NCI-H2227 treated with DMSO at 0.1 percent for 48 hours (cell line): ENCODE data around the gene MARCHF10.

Source experiments
- DNase-seq: peaks from one replicate; lab custom pipeline; 2025; lab: John Stamatoyannopoulos, UW

MARCHF10 gene

GRCh38 chr17:62753562-62753961, 54.6 kb downstream of the MARCHF10 start:
- DNase-seq = no peak

DNA sequence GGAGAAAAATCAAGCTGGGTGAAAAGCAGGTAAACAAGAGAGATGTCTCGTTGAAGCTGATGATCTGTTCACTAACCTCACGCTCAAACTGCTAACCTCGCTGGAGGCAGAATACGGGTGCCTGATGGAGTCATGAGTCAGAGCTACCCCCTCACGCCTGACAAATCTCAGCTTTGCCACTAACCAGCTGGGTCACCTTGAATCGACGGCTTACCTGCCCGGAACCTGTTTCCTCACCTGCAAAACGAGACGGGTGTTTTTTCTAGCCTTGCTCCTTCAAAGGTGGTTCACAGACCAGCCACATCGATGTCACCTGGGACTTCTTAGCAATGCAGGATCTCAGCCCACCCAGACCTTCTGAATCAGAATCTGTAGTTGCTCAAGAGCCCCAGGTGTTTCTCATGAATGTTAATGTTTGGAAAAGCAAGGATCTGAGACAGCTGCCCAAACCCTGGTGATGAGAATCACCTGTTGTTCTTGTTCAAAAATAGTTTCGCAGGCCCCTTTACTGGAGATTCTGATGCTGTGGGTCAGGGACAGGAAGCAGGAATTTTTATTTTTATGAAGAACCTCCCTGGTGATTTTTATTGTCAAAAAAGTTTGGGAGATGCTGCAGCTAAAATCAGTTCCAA, 56.9 kb downstream of the MARCHF10 start:
- DNase-seq = peak; percentile 50

DNA sequence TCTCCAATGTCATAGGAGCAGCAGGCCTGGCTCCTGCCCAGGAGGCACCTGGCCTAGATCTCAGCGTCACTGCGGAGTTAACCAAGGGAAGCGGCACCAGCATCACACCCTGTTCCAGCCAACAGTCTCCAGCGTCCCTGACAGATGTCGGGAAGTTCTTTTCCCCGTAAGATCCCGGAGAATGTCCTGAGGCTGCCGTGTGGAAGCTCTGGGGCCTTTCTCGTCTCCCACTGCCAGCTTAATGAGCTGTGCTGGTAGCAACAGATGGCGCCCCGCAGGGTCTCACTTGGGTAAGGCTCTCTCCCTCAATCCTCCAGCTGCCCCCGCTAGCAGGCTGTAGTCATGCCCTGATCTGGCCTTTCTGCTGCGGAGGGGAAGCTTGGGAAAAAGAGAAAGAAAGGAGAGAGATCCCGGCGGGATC, 57.5 kb downstream of the MARCHF10 start:
- peak; percentile 50 for DNase-seq

DNA sequence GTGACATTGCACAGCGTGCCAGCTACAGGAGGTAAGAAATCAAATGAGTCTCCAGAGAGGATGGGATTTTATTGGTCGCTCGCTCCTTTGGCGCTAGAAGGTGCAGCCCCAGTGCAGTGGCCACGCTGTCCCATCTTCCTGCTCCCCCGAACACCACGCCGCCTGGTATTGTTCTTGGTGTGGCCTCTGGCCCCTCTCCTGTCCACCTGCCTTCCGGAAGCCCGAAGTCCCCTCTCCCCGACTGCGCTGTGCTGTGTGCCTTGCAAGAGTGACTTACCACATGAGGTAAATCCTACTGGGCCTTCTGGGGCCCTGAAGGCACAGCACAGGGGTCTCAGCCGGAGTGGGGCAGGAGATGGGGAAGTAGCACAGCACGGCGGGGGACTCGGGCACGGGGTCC, 58.2 kb downstream of the MARCHF10 start:
- DNase-seq = no peak

- no peak for DNase-seq
Observed at GRCh38 chr17:62746941-62747340, 61.2 kb downstream of the MARCHF10 start.

DNA sequence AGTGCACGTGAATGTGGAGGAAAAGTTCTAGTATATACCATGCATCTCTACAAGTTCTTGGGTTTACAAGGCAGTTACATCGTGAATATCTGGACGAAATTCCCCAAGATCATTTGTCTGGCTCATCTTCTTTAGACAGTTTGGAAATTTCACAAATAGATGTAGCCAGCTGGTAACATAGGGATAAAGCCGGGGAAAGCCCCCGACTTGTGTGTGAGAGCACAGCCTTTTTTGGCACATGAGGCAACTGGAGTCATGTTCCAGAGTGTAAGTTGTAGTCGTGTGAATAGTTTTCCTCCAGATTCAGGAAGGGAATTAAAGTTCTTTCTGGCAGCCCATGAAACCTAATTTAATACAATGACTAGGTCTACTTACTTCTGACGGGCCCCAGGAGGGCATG, 62.3 kb downstream of the MARCHF10 start:
- DNase-seq = no peak

DNA sequence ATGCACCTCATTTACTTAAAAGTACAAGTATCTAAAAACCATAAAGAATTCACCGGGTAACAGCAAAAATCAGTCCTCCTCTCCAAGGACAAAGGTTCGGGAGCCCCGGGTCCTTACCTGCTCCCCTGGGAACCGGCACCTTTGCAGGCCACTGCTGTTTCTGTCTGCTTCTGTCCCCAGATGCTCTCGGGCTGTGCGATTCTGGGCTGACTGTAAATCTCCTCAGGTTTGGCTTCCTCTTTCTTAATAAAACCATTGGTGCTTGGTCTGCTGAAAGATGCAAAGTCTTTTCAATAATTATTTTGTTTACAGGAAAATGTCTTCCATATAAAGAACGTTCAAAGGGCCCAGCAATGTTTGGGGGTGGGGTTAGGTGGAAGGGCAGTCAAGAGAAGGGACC, 63.9 kb downstream of the MARCHF10 start:
- DNase-seq = no peak

- no peak for DNase-seq
Observed at GRCh38 chr17:62741290-62741689, 66.8 kb downstream of the MARCHF10 start.

GRCh38 chr17:62739645-62740388, 68.3 kb downstream of the MARCHF10 start:
- DNase-seq = peak; percentile 17

DNA sequence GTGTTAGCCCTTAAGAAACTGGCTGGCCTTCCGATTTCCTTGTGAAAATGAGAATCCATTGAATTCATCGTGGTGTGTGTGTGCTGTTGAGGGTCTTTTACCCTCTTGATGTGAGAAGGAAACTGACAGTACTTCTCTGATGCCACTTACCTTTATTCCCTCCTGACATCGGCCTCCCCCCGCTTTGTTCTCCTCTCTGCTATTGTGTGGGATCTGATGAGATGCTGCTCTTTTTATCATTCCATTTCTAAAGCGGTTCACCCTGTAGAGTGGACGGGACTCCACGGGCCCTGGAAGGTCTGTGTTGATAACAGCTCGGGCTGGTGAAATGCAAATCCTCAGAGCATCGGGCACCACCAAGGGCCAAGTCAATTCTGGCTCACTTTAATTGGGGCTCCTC, 69.8 kb downstream of the MARCHF10 start:
- DNase-seq = no peak

DNA sequence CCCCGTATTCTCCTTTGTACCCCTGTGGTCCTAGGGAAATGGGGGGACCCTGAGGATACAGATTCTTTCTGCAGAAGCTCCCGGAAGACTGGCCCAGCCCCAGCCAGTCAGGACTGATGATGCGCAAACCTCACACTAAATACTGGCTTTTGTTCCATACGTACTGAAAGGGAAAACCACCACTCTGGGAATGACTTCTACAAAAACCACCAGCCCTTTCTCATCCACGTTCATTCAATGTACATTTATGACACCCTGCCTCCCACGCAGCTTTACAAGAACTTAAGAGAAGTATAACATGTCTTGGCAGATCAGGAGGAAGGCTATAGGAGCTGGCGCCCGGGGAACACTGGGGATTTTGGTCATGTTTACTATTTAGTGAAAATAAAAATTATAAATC, 70.6 kb downstream of the MARCHF10 start:
- DNase-seq = no peak

DNA sequence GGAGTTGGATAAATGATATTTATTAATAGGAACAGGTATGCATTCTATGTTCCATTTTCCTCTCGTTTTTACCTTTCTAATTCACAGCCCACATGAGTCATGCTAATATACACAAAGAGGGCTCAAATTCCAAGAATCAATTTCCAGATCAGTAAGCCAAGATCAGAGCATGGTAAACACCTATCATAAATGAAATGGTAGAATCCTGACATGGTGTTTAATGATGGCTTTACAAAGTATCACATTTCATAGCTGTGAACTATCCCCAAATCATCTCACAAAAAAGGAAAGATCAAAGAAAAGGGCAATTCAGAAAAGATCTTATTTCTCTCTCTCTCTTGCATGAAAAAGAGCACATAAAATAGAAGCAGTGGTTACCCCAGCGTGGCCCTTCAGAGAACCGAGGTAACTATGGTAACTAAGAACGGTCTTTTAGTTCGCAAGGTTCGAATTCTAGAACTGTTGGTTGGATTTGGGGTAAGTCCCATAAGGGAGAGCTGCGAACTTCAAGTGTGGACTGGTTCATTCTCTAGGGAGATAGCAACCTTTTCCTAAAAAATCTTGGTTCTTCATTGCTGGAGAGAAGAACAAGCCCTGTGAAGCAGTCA, 73.0 kb downstream of the MARCHF10 start:
- DNase-seq = no peak

DNA sequence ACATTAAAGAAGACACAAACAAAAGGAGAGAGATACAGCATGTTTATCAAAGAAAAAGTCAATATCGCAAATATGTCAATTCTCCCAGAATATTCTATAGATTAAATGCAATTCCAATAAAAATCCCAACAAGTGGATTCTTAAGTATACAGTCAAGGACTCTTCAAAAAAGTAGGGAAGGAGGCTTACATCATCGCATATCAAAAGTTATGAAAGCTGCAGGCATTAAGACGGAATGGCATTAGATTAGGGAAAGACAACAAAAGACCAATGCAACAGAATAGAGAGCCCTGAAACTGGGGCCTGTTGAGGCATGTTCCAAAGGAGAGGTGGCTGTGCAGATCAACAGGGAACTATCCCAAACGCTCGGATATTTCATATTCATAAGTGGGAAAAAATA, 76.0 kb downstream of the MARCHF10 start:
- DNase-seq = no peak

DNA sequence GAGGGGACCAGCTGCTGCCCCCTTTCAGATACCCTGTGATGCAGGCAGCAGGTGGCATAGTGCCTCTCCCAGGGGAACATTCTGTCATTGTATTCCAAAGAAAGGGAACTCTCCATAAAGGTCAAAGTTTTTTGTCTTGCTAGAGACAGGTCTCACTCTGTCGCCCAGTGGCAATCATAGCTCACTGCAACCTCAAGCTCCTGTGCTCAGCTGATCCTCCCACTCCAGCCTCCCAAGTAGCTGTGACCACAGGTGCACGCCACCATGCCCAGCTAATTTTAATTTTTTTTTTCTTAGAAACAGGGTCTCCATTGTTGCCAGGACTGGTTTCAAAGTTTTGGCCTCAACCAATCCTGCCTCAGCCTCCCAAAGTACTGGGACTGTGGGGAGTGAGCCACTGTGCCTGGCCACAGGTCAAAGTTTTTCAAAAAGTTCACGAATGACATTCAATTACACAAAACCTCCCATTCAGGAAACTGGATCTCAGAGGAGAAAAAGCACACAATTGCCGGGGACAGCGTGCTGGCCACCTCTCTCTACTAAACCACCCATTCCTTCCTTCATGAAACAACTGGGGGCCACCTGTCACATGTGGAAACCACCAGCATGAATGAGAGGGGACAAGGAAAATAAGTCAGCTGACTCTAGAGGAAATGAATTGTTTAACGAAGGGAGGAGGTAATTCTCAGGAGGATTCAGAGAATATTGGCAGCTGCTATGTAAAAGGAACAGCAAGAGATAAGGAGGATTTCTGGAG, 80.0 kb downstream of the MARCHF10 start:
- DNase-seq = no peak

- no peak for DNase-seq
Observed at GRCh38 chr17:62725791-62726249, 82.3 kb downstream of the MARCHF10 start.

DNA sequence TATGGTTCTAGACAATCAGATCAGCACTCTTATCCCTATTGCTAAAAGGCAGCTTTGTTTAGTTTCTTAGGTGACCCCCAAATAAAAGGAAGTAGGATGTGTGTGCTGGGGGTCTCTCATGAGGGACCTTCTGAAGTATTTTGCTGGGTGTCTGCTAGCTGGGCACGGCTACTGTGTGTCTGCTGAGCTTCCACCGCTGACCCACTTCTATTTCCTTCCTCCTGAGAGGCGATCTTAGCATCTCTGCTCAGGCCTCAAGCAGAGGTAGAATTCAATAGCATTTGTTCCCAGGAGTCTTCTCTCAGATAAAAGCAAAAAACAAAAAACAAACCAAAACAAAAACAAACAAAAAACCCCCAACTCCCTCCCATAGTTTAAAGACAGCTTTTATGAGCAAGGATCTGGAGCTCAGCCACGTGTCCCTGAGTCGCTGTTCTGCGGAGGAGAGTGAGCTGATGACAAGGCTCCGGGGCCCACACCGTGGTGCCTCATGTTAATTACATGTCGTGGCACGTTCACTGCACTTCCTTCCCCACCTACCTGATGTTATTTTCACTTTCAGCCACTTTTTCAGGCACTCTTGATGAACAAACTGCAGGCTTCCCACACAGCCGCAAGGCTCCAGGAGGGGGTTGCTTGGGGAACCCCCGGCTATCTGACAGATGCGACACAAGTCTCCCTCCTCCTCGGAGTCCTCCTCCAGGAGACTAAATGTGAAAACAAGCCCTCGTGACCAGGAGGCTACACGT, 83.5 kb downstream of the MARCHF10 start:
- peak; percentile 22 for DNase-seq

DNA sequence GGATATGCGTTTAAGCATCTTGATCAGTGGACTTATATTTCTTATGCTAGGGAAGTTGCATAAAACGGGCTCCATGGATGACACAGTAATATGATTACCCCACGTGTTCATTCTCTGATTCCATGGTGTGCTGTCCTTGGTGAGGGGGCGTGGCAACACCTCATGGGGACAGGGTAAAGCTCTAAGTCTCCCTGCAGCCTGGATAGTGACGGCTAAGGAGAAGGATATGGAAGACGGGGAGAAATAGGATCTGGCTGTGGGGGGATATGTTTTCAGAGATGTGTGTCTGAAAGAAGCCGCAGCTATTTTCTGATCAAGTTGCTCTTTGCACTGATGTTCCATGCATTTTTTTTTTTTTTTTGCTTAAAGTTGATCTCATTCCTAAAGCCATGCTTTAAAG, 84.3 kb downstream of the MARCHF10 start:
- peak; percentile 39 for DNase-seq

DNA sequence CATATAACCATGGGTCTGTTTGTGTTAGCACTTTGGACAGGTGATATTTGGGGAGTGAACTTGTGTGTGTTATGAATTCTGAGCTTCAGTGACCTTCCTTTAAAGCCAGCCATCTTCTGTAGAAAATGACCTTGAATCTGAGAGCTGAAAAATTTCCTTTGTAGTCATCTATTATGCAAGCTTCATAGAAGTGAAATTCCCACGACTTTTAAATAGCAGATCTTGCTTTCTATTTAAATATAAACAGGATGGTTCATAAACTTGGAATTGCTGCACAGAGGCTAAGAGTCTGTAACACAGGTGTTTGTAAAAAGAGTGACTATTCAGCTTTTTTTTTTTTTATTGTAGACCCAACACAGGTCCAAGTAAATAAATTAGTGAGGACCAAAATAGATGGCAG, 85.5 kb downstream of the MARCHF10 start:
- DNase-seq = no peak

- no peak for DNase-seq
Observed at GRCh38 chr17:62720126-62720850, 87.8 kb downstream of the MARCHF10 start.

DNA sequence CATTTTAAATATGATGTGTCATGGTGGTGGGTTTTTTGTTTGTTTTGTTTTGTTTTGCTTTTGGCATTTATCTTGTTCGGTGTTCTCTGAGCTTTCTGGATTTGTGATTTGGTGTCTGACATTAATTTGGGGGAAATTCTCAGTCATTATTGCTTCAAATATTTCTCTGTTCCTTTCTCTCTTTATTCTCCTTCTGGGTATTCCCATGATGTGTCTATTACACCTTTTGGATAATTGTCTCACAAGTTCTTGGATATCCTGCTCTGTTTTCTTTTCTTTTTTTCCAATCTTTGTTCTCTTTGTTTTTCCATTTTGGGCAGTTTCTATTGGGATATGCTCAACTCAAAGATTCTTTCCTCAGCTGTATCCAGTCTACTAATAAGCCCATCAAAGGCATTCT, 88.5 kb downstream of the MARCHF10 start:
- no peak for DNase-seq

DNA sequence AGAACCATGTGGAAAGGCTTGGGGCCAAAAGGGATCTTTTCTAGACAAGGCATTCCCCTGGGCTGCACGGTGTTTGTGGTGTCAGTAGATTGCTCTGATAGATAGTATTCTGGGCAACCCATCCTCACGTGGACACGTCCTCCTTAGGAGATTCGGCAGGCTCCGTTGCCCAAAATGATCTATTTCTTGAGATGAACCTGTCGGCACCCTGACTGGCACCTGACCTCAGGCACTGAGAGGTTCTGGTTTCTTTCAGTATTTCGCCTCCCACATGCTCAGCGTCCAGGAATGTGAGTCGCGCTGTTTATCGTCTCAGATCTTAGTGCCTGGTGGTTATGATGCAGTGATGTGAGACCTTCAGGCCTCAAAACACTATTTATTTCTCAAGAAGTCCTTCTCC, 89.7 kb downstream of the MARCHF10 start:
- DNase-seq = no peak
